MCF 10A (cell line): Measurements from ENCODE around the gene MRPS17. TPM values are rescaled to one million over a fixed set of nuclear protein-coding genes. Genes with fewer than 3 reads are reported as not detected.

Experiments
- BruUV-seq: library from RNA; stranded (reverse); fragments of 400-500 nt; replicated peaks from 2 replicates; lab custom pipeline; 2021; lab: Mats Ljungman, UMichigan
- CTCF ChIA-PET: fragments of 300-600 bp; sonication (Branson Sonifier 250); formaldehyde crosslinking; extraction: SDS; loops from one replicate; lab custom pipeline; 2021; ENCODE audit warnings: antibody characterized with exemption, inconsistent platforms; lab: Yijun Ruan, JAX
- POLR2A ChIA-PET: fragments of 300-600, 350-650 bp; sonication (Branson Sonifier 250); formaldehyde crosslinking; extraction: SDS; loops from one replicate; lab custom pipeline; 2020; ENCODE audit warnings: antibody characterized with exemption, inconsistent platforms; lab: Yijun Ruan, JAX
- DNase-seq: peaks from one replicate; pipeline ENCODE4 v3.0.0-alpha.2; 2018; ENCODE audit not compliant: unreplicated experiment
- H3K27ac Mint-ChIP-seq: one replicate; pipeline ENCODE4 v1.8.0; 2022; ENCODE audit warnings: mild to moderate bottlenecking, low read depth, mixed read lengths; ENCODE audit not compliant: unreplicated experiment
- H3K27me3 Mint-ChIP-seq: one replicate; pipeline ENCODE4 v1.8.0; 2022; ENCODE audit warnings: mixed read lengths; ENCODE audit not compliant: insufficient read depth, unreplicated experiment
- H3K36me3 Mint-ChIP-seq: one replicate; pipeline ENCODE4 v1.8.0; 2022; ENCODE audit warnings: mild to moderate bottlenecking, moderate library complexity, mixed read lengths; ENCODE audit not compliant: insufficient read depth, unreplicated experiment
- H3K4me1 Mint-ChIP-seq: one replicate; pipeline ENCODE4 v1.8.0; 2022; ENCODE audit warnings: mixed read lengths; ENCODE audit not compliant: insufficient read depth, unreplicated experiment
- H3K4me3 Mint-ChIP-seq: one replicate; pipeline ENCODE4 v1.8.0; 2022; ENCODE audit warnings: mild to moderate bottlenecking, moderate library complexity, mixed read lengths; ENCODE audit not compliant: unreplicated experiment
- H3K9me3 Mint-ChIP-seq: one replicate; pipeline ENCODE4 v1.8.0; 2022; ENCODE audit warnings: mixed read lengths; ENCODE audit not compliant: unreplicated experiment
- CTCF ChIP-seq: fragments of 200-600 bp; IDR thresholded peaks from one replicate; pipeline ENCODE4 v1.8.0; 2022; ENCODE audit warnings: antibody characterized with exemption, mild to moderate bottlenecking; ENCODE audit not compliant: unreplicated experiment
- intact Hi-C: fragments of 100-400 bp; cut with micrococcal nuclease; formaldehyde crosslinking; loops from 2 replicates; pipeline ENCODE4 v1.14.1; 2022
- total RNA-seq: library from RNA; stranded (reverse); gene quantifications from 2 replicates; pipeline ENCODE4 v1.2.3, GENCODE V29; 2022

Gene MRPS17
- total RNA-seq, 1 experiment from 2014 or later: 31.0 TPM

- Mint-ChIP-seq H3K27ac (no peak overlapping the region), H3K9me3 (no peaks in the 10 kb centered on the region), H3K4me3 (no peak overlapping the region), H3K36me3 (peaks cover 22% of the 10 kb centered on the region), H3K4me1 (peaks cover 22% of the 10 kb centered on the region), H3K27me3 (no peaks in the 10 kb centered on the region)
- CTCF ChIA-PET: no interaction called here
- no peak for DNase-seq
- POLR2A ChIA-PET: interaction anchor here (0.9 to 1.2 kb wide), 2 partner anchors 10 to 17 kb away, joined by 3 to 4 read pairs; no protein-coding TSS in a partner anchor
- intact Hi-C loops: no loop called here
- no peak for TF ChIP-seq CTCF
- BruUV-seq: no TSS peak
Measured at GRCh38 chr7:55970561-55970960, 18.9 kb downstream of the MRPS17 start.

- no peaks in the 10 kb centered on the region for H3K27me3 Mint-ChIP-seq
- H3K27ac Mint-ChIP-seq: no peak overlapping the region
- ChIA-PET POLR2A (interaction anchor here (0.9 to 1.2 kb wide), 2 partner anchors 10 to 17 kb away, joined by 3 to 4 read pairs; no protein-coding TSS in a partner anchor), CTCF (no interaction called here)
- no peak overlapping the region for H3K4me3 Mint-ChIP-seq
- no peak for DNase-seq
- peaks cover 22% of the 10 kb centered on the region for H3K4me1 Mint-ChIP-seq
- BruUV-seq: no TSS peak
- H3K36me3 Mint-ChIP-seq: peaks cover 22% of the 10 kb centered on the region
- TF ChIP-seq CTCF: no peak
- intact Hi-C loops: no loop called here
- H3K9me3 Mint-ChIP-seq: no peaks in the 10 kb centered on the region
Measured at GRCh38 chr7:55970978-55971377, 19.3 kb downstream of the MRPS17 start.

GRCh38 chr7:55973747-55974250 is 22.1 kb downstream of the MRPS17 start:
- POLR2A ChIA-PET: interaction anchor here (1.9 kb wide), 1 partner anchor 10 kb away, joined by 6 read pairs; no protein-coding TSS in a partner anchor

More at GRCh38 chr7:55973747-55974250, 22.1 kb downstream of the MRPS17 start:
- H3K4me1 Mint-ChIP-seq: peaks cover 19% of the 10 kb centered on the region
- no TSS peak for BruUV-seq
- CTCF ChIA-PET: no interaction called here
- H3K27me3 Mint-ChIP-seq: no peaks in the 10 kb centered on the region
- peaks cover 29% of the 10 kb centered on the region for H3K36me3 Mint-ChIP-seq
- no peak overlapping the region for H3K27ac Mint-ChIP-seq
- intact Hi-C loops: no loop called here
- H3K9me3 Mint-ChIP-seq: no peaks in the 10 kb centered on the region
- TF ChIP-seq CTCF: no peak
- no peak overlapping the region for H3K4me3 Mint-ChIP-seq
- DNase-seq: no peak
